Cardiac fibroblast (primary cell): ENCODE data around the gene UGT2A3.
"Not testable (repeated sequence)": the region's sequence is repeated elsewhere in the genome, so short reads cannot be mapped to it uniquely, and the experiment has no call there.

ENCODE experiments used
- DNase-seq, 2 donors: peaks; one replicate each; pipeline versions ENCODE4 v3.0.0 to v3.0.0-alpha.2; 2010; ENCODE audit warnings: low read depth in 2 of 2
- H3K4me3 ChIP-seq, 2 donors: replicated peaks in 1 of 2; 1 replicate in 1 of 2; 2 replicates in 1 of 2; pipeline ENCODE4 v1.5.1; 2011; ENCODE audit warnings: low read depth in 2 of 2, low read length in 2 of 2, mild to moderate bottlenecking in 2 of 2, moderate library complexity in 1 of 2
- TF ChIP-seq, protein P1 (sequence below): IDR thresholded peaks from one replicate; pipeline ENCODE4 v1.5.1; 2011; ENCODE audit warnings: low read depth, mild to moderate bottlenecking, low read length, inconsistent platforms

Gene UGT2A3

GRCh38 chr4:68962868-68963267 is 11.3 kb upstream of the UGT2A3 start:
- H3K4me3 ChIP-seq = no peak overlapping the region
- DNase-seq = no peak
- TF ChIP-seq, protein P1, sequence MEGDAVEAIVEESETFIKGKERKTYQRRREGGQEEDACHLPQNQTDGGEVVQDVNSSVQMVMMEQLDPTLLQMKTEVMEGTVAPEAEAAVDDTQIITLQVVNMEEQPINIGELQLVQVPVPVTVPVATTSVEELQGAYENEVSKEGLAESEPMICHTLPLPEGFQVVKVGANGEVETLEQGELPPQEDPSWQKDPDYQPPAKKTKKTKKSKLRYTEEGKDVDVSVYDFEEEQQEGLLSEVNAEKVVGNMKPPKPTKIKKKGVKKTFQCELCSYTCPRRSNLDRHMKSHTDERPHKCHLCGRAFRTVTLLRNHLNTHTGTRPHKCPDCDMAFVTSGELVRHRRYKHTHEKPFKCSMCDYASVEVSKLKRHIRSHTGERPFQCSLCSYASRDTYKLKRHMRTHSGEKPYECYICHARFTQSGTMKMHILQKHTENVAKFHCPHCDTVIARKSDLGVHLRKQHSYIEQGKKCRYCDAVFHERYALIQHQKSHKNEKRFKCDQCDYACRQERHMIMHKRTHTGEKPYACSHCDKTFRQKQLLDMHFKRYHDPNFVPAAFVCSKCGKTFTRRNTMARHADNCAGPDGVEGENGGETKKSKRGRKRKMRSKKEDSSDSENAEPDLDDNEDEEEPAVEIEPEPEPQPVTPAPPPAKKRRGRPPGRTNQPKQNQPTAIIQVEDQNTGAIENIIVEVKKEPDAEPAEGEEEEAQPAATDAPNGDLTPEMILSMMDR = no peak

- H3K4me3 ChIP-seq = no peak overlapping the region
- DNase-seq = no peak
- TF ChIP-seq, protein P1 = no peak
Observed at GRCh38 chr4:68960294-68961163, 8.9 kb upstream of the UGT2A3 start.

DNA sequence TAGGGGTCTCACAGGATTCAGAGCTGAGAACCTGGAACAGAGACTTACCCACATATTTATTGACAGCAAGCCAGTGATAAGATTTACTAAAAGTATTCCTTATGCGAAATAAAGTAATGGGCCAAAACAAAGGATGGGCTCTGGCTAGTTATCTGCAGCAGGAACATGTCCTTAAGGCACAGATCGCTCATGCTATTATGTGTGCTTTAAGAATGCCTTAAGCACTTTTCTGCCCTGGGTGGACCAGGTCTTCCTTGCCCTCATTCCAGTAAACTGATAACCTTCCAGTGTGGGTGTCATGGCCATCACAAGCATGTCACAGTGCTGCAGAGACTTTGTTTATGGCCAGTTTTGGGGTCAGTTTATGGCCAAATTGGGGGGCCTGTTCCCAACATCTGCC is 7.5 kb upstream of the UGT2A3 start:
- not testable (repeated sequence) for DNase-seq

DNA sequence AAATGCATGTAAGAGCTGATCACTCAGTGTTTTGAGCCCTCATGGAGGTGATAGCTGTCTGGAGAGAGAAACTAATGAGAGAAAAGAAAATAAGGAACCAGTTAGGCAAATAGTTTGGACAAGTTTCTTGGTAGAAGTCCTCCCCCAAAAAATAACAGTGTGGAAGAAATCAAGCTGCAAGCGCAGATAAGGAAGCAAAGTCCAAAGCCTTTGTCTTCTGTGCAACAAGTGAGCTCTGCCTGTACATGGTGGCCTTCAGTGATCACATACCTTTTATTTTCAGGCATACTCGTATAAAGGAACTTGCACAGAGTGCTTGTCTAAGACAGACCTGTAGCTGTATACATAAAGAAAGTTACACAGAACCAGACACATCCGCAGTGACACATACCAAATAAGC is 2.5 kb upstream of the UGT2A3 start:
- no peak for DNase-seq
- H3K4me3 ChIP-seq = no peak overlapping the region
- TF ChIP-seq, protein P1 = no peak

More for the DNA sequence above, 7.5 kb upstream of the UGT2A3 start:
- H3K4me3 ChIP-seq = not testable (repeated sequence)

GRCh38 chr4:68953056-68953596 is 1.5 kb upstream of the UGT2A3 start:
- DNase-seq = no peak
- no peak overlapping the region for H3K4me3 ChIP-seq
- TF ChIP-seq, protein P1 = no peak

GRCh38 chr4:68951806-68952585 is 392 bp upstream of the UGT2A3 start:
- TF ChIP-seq, protein P1 = no peak
- DNase-seq = no peak
- H3K4me3 ChIP-seq = no peak overlapping the region

DNA sequence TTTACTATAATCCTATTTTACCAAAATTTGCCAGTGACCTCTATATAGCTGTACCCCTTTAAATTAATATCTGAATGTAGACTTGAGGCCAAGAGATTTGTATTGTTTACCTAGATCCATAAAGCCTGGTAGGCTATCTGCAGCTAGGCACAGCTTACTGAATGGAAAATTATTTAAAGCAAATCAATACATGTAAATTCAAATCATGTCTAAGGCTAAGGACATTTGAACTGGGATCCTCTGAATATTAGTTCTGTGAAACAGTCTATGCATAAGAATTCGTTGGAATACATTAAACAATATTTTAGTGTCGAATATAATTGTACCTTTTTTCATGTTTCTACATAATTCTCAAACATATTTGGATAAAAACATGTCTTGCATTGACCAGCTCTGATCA is 1.6 kb downstream of the UGT2A3 start:
- DNase-seq = no peak
- TF ChIP-seq, protein P1 = no peak
- H3K4me3 ChIP-seq = no peak overlapping the region
